OCI-LY1 (cell line): ENCODE measurements around the gene HEBP1.

Source experiments
- H2AFZ ChIP-seq: fragments of 200-600 bp; sonication (generic), shearing (Covaris generic); 2 replicates; pipeline ENCODE4 v1.6.0; 2014; ENCODE audit warnings: antibody characterized with exemption, mild to moderate bottlenecking, low read length
- H3F3A ChIP-seq: fragments of 200-600 bp; sonication (generic), shearing (Covaris generic); 2 replicates; pipeline ENCODE4 v1.6.0; 2014; ENCODE audit warnings: mild to moderate bottlenecking, antibody characterized with exemption, low read length, moderate library complexity; ENCODE audit not compliant: insufficient read depth
- H3K27ac ChIP-seq: fragments of 200-600 bp; sonication (generic); 2 replicates; pipeline ENCODE4 v1.5.1; 2014; ENCODE audit warnings: low read length, mixed run types, mild to moderate bottlenecking, low read depth; ENCODE audit not compliant: poor library complexity, severe bottlenecking
- H3K27me3 ChIP-seq: fragments of 200-600 bp; sonication (generic); 2 replicates; pipeline ENCODE4 v1.6.0; 2014; ENCODE audit warnings: antibody characterized with exemption, mild to moderate bottlenecking, low read length, moderate library complexity; ENCODE audit not compliant: insufficient read depth
- H3K36me3 ChIP-seq: fragments of 200-600 bp; sonication (generic); 2 replicates; pipeline ENCODE4 v1.6.1; 2014; ENCODE audit warnings: mild to moderate bottlenecking, antibody characterized with exemption, low read length, moderate library complexity, mixed read lengths; ENCODE audit not compliant: insufficient read depth
- H3K4me1 ChIP-seq: fragments of 200-600 bp; sonication (generic); 2 replicates; pipeline ENCODE4 v1.5.1; 2014; ENCODE audit warnings: mild to moderate bottlenecking, low read length, moderate library complexity; ENCODE audit not compliant: insufficient read depth, severe bottlenecking
- H3K4me2 ChIP-seq: fragments of 200-600 bp; sonication (generic), shearing (Covaris generic); 2 replicates; pipeline ENCODE4 v1.6.1; 2014; ENCODE audit warnings: low read length
- H3K4me3 ChIP-seq: fragments of 200-600 bp; sonication (generic); 2 replicates; pipeline ENCODE4 v1.5.1; 2014; ENCODE audit warnings: low read length, low read depth, mild to moderate bottlenecking, mixed read lengths; ENCODE audit not compliant: poor library complexity, severe bottlenecking
- H3K79me2 ChIP-seq: fragments of 200-600 bp; shearing (Covaris generic); 2 replicates; pipeline ENCODE4 v1.6.1; 2016; ENCODE audit warnings: mixed run types, low read length, mixed read lengths; ENCODE audit not compliant: insufficient read depth
- H3K9ac ChIP-seq: fragments of 200-600 bp; sonication (generic), shearing (Covaris generic); 2 replicates; pipeline ENCODE4 v1.6.1; 2014; ENCODE audit warnings: mild to moderate bottlenecking, low read length, mixed read lengths
- H3K9me2 ChIP-seq: fragments of 200-600 bp; sonication (generic), shearing (Covaris generic); 2 replicates; pipeline ENCODE4 v1.6.1; 2014; ENCODE audit warnings: low read depth, mild to moderate bottlenecking, low read length, mixed read lengths
- H3K9me3 ChIP-seq: fragments of 200-600 bp; shearing (Covaris generic); 2 replicates; pipeline ENCODE4 v1.6.1; 2014; ENCODE audit warnings: low read length, mixed read lengths
- H4K20me1 ChIP-seq: fragments of 200-600 bp; sonication (generic), shearing (Covaris generic); 2 replicates; pipeline ENCODE4 v1.6.0; 2016; ENCODE audit warnings: mild to moderate bottlenecking, low read length; ENCODE audit not compliant: insufficient read depth
- EZH2 ChIP-seq: fragments of 200-600 bp; sonication (generic), shearing (Covaris generic); IDR thresholded peaks from 2 replicates; pipeline ENCODE4 v1.8.0; 2017; ENCODE audit warnings: borderline replicate concordance, mixed run types, mild to moderate bottlenecking, antibody characterized with exemption, low read length, moderate library complexity, mixed read lengths
- TF ChIP-seq, protein P1 (sequence below): fragments of 200-600 bp; sonication (generic), shearing (Covaris generic); IDR thresholded peaks from 2 replicates; pipeline ENCODE4 v1.5.1; 2017; ENCODE audit warnings: mild to moderate bottlenecking, antibody characterized with exemption, low read length, moderate library complexity, mixed read lengths

Gene HEBP1

DNA sequence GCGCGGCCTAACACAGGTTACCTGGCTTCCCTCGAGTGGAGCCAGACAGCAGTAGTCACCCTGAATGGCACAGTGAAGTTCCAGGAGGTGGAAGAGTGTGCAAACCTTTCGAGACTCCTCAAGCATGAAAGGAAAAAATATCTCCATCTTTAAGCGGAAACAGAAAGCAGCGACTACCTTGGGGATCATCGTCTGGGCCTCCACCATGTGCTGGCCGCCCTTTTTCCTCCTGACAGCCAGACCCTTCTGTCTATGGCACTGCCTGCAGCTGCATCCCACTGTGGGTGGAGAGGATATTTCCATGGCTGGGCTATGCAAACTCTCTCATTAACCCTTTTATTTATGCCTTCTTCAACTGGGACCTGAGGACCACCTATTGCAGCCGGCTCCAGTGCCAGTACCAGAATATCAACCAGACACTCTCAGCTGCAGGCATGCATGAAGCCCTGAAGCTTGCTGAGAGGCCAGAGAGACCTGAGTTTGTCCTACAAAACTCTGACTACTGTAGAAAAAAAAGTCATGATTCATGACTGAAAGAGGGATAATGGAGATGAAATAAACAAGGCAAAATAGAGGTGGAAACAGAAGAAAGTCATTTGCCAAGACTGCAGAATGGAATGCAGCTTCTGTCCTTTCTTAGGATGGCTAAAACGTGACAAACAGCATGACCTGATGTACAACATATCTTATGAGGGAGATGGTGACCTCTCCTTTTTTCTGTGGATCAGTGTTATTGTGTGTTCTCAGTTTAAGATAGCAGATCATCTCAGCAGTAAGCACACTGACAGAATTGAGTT is 2.4 kb upstream of the HEBP1 start:
- H3K79me2 ChIP-seq, result no peaks in the 10 kb centered on the region
- H3K4me1 ChIP-seq, result peaks cover 15% of the 10 kb centered on the region
- H3K27ac ChIP-seq, result no peak overlapping the region
- H3K27me3 ChIP-seq, result peaks cover 7% of the 10 kb centered on the region; the same call in 1 of the 2 replicates
- H3K9me3 ChIP-seq, result no peaks in the 10 kb centered on the region
- H3K36me3 ChIP-seq, result no peaks in the 10 kb centered on the region
- no peak overlapping the region for H2AFZ ChIP-seq
- no peak overlapping the region for H3K4me2 ChIP-seq
- H3K9me2 ChIP-seq, result no peaks in the 10 kb centered on the region
- no peaks in the 10 kb centered on the region for H3F3A ChIP-seq
- no peak overlapping the region for H3K4me3 ChIP-seq
- no peaks in the 10 kb centered on the region for H4K20me1 ChIP-seq
- H3K9ac ChIP-seq, result no peak overlapping the region
- TF ChIP-seq, protein P1, sequence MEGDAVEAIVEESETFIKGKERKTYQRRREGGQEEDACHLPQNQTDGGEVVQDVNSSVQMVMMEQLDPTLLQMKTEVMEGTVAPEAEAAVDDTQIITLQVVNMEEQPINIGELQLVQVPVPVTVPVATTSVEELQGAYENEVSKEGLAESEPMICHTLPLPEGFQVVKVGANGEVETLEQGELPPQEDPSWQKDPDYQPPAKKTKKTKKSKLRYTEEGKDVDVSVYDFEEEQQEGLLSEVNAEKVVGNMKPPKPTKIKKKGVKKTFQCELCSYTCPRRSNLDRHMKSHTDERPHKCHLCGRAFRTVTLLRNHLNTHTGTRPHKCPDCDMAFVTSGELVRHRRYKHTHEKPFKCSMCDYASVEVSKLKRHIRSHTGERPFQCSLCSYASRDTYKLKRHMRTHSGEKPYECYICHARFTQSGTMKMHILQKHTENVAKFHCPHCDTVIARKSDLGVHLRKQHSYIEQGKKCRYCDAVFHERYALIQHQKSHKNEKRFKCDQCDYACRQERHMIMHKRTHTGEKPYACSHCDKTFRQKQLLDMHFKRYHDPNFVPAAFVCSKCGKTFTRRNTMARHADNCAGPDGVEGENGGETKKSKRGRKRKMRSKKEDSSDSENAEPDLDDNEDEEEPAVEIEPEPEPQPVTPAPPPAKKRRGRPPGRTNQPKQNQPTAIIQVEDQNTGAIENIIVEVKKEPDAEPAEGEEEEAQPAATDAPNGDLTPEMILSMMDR, result no peak

DNA sequence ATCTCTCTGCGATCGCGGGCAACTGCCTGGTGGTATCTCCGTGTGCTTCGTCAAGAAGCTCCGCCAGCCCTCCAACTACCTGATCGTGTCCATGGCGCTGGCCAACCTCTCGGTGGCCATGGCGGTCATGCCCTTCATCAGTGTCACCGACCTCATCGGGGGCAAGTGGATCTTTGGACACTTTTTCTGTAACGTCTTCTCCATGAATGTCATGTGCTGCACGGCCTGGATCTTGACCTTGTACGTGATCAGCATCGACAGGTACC is 1.6 kb upstream of the HEBP1 start:
- no peak for TF ChIP-seq EZH2
- TF ChIP-seq, protein P1, result no peak
- Histone ChIP-seq H4K20me1 (no peaks in the 10 kb centered on the region), H3K4me1 (peaks cover 15% of the 10 kb centered on the region), H3K79me2 (no peaks in the 10 kb centered on the region), H3K27me3 (peaks cover 7% of the 10 kb centered on the region; the same call in 1 of the 2 replicates), H3K4me2 (no peak overlapping the region), H3K36me3 (no peaks in the 10 kb centered on the region), H3K9me3 (no peaks in the 10 kb centered on the region), H3K27ac (no peak overlapping the region), H3K4me3 (no peak overlapping the region), H2AFZ (no peak overlapping the region), H3F3A (no peaks in the 10 kb centered on the region), H3K9ac (no peak overlapping the region), H3K9me2 (no peaks in the 10 kb centered on the region)

DNA sequence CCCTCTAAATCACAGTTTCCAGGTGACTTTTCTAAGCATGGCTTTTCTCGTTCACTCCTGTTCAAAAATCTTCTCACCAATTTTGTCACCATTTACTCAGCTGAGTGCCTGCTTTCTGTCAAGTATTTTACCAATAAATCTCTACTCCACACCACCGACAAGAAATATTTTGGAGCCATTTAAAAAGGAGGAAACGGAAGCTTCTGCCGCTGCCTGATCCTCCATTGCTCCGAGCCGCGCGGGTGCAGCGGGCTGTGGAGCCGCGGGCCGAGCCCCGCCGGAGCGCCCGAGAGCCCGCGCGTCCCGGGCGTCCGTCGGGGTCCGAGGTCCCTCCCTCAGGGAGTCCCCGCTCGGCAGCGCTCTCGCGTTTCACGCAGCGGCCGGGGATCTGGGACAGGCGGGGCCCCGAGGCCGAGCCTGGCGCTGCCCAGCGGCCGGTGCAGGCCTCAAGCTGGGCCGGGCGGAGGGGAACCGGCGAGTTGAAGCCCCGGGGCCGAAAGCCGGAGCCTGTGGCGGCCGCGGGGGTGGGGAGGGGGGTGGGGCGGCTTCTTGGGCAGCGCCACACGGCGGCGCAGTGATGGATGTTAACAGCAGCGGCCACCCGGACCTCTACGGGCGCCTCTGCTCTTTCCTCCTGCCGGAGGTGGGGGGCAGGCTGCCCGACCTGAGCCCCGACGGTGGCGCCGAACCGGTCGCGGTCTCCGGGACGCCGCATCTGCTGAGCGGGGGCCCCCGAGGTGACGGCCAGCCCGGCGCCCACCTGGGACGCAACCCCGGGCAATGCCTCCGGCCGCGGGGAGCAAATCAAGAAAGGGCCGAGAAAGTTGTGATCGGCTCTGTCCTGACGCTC is 1.1 kb upstream of the HEBP1 start:
- Histone ChIP-seq H3K9me2 (no peaks in the 10 kb centered on the region), H3K36me3 (no peaks in the 10 kb centered on the region), H3K27me3 (peaks cover 7% of the 10 kb centered on the region; the same call in 1 of the 2 replicates), H3K9me3 (no peaks in the 10 kb centered on the region), H3F3A (no peaks in the 10 kb centered on the region), H4K20me1 (no peaks in the 10 kb centered on the region), H3K27ac (no peak overlapping the region), H2AFZ (no peak overlapping the region), H3K9ac (no peak overlapping the region; the same call in 1 of the 2 replicates), H3K4me1 (peaks cover 15% of the 10 kb centered on the region), H3K4me3 (peak overlapping the region; percentile 63), H3K79me2 (no peaks in the 10 kb centered on the region), H3K4me2 (peak overlapping the region; percentile 82)
- no peak for TF ChIP-seq EZH2
- TF ChIP-seq, protein P1, result no peak
